Neural progenitor cell (in vitro differentiated cells): ENCODE data around the gene GAS6. TPM values are rescaled to one million over a fixed set of nuclear protein-coding genes. Genes with fewer than 3 reads are reported as not detected.

Experiments used
- DNase-seq: peaks from one replicate; pipeline ENCODE4 v3.0.0-alpha.2; 2016; ENCODE audit warnings: low spot score
- H2AFZ ChIP-seq: fragments of 200-600 bp; sonication (generic); replicated peaks from 2 replicates; pipeline ENCODE4 v1.6.1; 2016; ENCODE audit warnings: antibody characterized with exemption
- H3F3A ChIP-seq: fragments of 200-600 bp; sonication (generic); 2 replicates; pipeline ENCODE4 v1.6.1; 2016; ENCODE audit warnings: antibody characterized with exemption, low read depth
- H3K27ac ChIP-seq: fragments of 200-600 bp; sonication (generic); 2 replicates; pipeline ENCODE4 v1.5.1; 2016; ENCODE audit warnings: mild to moderate bottlenecking
- H3K27me3 ChIP-seq: fragments of 200-600 bp; sonication (generic); 2 replicates; pipeline ENCODE4 v1.6.1; 2016; ENCODE audit warnings: mild to moderate bottlenecking, moderate library complexity
- H3K36me3 ChIP-seq: fragments of 200-600 bp; sonication (generic); 2 replicates; pipeline ENCODE4 v1.5.1; 2016
- H3K4me1 ChIP-seq: fragments of 200-600 bp; sonication (generic); 2 replicates; pipeline ENCODE4 v1.6.1; 2016; ENCODE audit warnings: mixed run types
- H3K4me2 ChIP-seq: fragments of 200-600 bp; sonication (generic); 2 replicates; pipeline ENCODE4 v1.6.1; 2016
- H3K4me3 ChIP-seq: fragments of 200-600 bp; sonication (generic); 2 replicates; pipeline ENCODE4 v1.5.1; 2016
- H3K79me2 ChIP-seq: fragments of 200-600 bp; sonication (generic); 2 replicates; pipeline ENCODE4 v1.6.1; 2016; ENCODE audit warnings: low read depth
- H3K9ac ChIP-seq: fragments of 200-600 bp; sonication (generic); 2 replicates; pipeline ENCODE4 v1.6.1; 2016
- H3K9me3 ChIP-seq: fragments of 200-600 bp; sonication (generic); 2 replicates; pipeline ENCODE4 v1.5.1; 2016; ENCODE audit warnings: low read depth
- H4K20me1 ChIP-seq: fragments of 200-600 bp; sonication (generic); 2 replicates; pipeline ENCODE4 v1.6.1; 2016; ENCODE audit warnings: low read depth
- H3K27ac Mint-ChIP-seq: 3 replicates; pipeline ENCODE4 v1.8.0; 2021; ENCODE audit warnings: mixed read lengths
- H3K27me3 Mint-ChIP-seq: 2 replicates; pipeline ENCODE4 v1.8.0; 2022; ENCODE audit warnings: low read depth, mild to moderate bottlenecking, inconsistent platforms, moderate library complexity, mixed read lengths; ENCODE audit not compliant: insufficient read depth
- H3K36me3 Mint-ChIP-seq: 3 replicates; pipeline ENCODE4 v1.8.0; 2021; ENCODE audit warnings: mixed read lengths
- H3K4me1 Mint-ChIP-seq: 3 replicates; pipeline ENCODE4 v1.8.0; 2021; ENCODE audit warnings: mixed read lengths
- H3K4me3 Mint-ChIP-seq: 3 replicates; pipeline ENCODE4 v1.8.0; 2021; ENCODE audit warnings: mild to moderate bottlenecking, moderate library complexity, mixed read lengths
- H3K9me3 Mint-ChIP-seq: 3 replicates; pipeline ENCODE4 v1.8.0; 2020; ENCODE audit warnings: mixed read lengths
- EZH2 ChIP-seq: fragments of 200-600 bp; sonication (generic); IDR thresholded peaks from 2 replicates; pipeline ENCODE4 v1.6.1; 2017; ENCODE audit warnings: antibody characterized with exemption, mild to moderate bottlenecking, moderate library complexity
- EZH2phosphoT487 ChIP-seq: fragments of 200-600 bp; sonication (generic); IDR thresholded peaks from 2 replicates; pipeline ENCODE4 v1.6.1; 2017; ENCODE audit warnings: antibody characterized with exemption
- total RNA-seq: library from RNA; depleted of rRNA; stranded (reverse); fragments of >200 nt; gene quantifications from 2 replicates; pipeline ENCODE4 v1.2.3, GENCODE V29; 2015; ENCODE audit warnings: low replicate concordance
- TF ChIP-seq, protein P1 (sequence below): fragments of 200-600 bp; sonication (generic); IDR thresholded peaks from 2 replicates; pipeline ENCODE4 v1.5.1; 2017; ENCODE audit warnings: antibody characterized with exemption, mild to moderate bottlenecking

Gene GAS6
- total RNA-seq, 1 donor from 2014 or later: 12.8 TPM

DNA sequence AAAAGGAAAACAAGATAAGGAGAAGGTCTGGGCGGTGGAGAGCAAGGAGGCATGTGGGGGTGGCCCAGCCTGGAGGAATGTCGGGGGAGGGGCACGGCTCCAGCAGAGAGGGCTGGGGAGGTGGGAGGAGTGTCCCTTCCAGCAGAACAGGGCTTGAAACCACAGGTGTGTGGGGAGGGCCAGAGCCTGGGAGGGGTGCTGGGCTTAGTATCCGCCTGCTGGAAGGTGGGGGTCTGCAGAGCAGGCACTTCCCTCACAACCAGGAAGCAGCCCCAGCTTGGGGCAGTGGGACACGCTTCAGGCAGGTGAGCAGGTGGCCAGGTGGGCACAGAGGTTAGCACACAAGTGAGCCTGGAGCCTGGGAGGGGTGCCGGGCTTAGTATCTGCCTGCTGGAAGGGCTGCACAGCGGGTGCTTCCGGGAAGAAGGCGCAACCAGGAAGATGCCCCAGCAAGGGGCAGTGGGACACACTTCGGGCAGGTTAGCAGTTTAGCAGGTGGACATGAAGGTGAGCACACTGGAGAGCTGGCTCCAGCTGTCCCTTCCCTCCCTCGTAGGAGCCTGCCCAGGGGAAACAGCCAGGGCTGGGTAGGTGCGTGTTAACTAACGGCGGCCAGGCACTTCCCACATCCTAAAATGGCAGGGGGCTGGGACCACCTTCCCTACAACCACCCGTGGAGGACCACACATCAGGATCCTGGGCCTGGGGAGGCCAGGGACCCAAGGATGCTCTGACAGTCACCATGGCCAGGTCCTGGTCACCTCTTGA, 3.0 kb downstream of the GAS6 start:
- Mint-ChIP-seq H3K27me3 (peaks cover 39% of the 10 kb centered on the region), H3K27ac (peak overlapping the region; percentile 81), H3K4me1 (peaks cover 70% of the 10 kb centered on the region), H3K4me3 (peak overlapping the region; percentile 67), H3K36me3 (peaks cover 10% of the 10 kb centered on the region), H3K9me3 (peaks cover 9% of the 10 kb centered on the region)
- peaks cover 9% of the 10 kb centered on the region for H4K20me1 ChIP-seq
- no peak overlapping the region for H2AFZ ChIP-seq
- TF ChIP-seq, protein P1, sequence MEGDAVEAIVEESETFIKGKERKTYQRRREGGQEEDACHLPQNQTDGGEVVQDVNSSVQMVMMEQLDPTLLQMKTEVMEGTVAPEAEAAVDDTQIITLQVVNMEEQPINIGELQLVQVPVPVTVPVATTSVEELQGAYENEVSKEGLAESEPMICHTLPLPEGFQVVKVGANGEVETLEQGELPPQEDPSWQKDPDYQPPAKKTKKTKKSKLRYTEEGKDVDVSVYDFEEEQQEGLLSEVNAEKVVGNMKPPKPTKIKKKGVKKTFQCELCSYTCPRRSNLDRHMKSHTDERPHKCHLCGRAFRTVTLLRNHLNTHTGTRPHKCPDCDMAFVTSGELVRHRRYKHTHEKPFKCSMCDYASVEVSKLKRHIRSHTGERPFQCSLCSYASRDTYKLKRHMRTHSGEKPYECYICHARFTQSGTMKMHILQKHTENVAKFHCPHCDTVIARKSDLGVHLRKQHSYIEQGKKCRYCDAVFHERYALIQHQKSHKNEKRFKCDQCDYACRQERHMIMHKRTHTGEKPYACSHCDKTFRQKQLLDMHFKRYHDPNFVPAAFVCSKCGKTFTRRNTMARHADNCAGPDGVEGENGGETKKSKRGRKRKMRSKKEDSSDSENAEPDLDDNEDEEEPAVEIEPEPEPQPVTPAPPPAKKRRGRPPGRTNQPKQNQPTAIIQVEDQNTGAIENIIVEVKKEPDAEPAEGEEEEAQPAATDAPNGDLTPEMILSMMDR: no peak
- TF ChIP-seq EZH2 (no peak), EZH2phosphoT487 (no peak)
- peak; percentile 68 for DNase-seq
- H3K36me3 ChIP-seq: no peaks in the 10 kb centered on the region
- peak overlapping the region; percentile 79 for H3K27ac ChIP-seq
- peaks cover 77% of the 10 kb centered on the region for H3F3A ChIP-seq
- peak overlapping the region; percentile 62 for H3K4me2 ChIP-seq
- H3K9me3 ChIP-seq: no peaks in the 10 kb centered on the region
- peaks cover 62% of the 10 kb centered on the region for H3K4me1 ChIP-seq
- no peak overlapping the region for H3K4me3 ChIP-seq
- peaks cover 30% of the 10 kb centered on the region for H3K79me2 ChIP-seq
- peaks cover 35% of the 10 kb centered on the region for H3K27me3 ChIP-seq
- no peak overlapping the region for H3K9ac ChIP-seq

GRCh38 chr13:113860051-113860664, 3.7 kb downstream of the GAS6 start:
- Histone ChIP-seq H3K36me3 (no peaks in the 10 kb centered on the region), H3K4me3 (no peak overlapping the region), H3K27ac (peak overlapping the region; percentile 79), H4K20me1 (peaks cover 9% of the 10 kb centered on the region), H3K9me3 (no peaks in the 10 kb centered on the region), H3K79me2 (peaks cover 35% of the 10 kb centered on the region), H2AFZ (no peak overlapping the region), H3F3A (peaks cover 77% of the 10 kb centered on the region), H3K27me3 (peaks cover 28% of the 10 kb centered on the region), H3K4me1 (peaks cover 62% of the 10 kb centered on the region), H3K9ac (no peak overlapping the region), H3K4me2 (peak overlapping the region; percentile 62)
- H3K27me3 Mint-ChIP-seq: peaks cover 32% of the 10 kb centered on the region
- H3K36me3 Mint-ChIP-seq: peaks cover 8% of the 10 kb centered on the region
- peak overlapping the region; percentile 81 for H3K27ac Mint-ChIP-seq
- H3K4me3 Mint-ChIP-seq: peak overlapping the region; percentile 67
- H3K9me3 Mint-ChIP-seq: peaks cover 5% of the 10 kb centered on the region
- peaks cover 64% of the 10 kb centered on the region for H3K4me1 Mint-ChIP-seq
- TF ChIP-seq, protein P1: no peak
- TF ChIP-seq EZH2phosphoT487 (no peak), EZH2 (no peak)
- DNase-seq: no peak

DNA sequence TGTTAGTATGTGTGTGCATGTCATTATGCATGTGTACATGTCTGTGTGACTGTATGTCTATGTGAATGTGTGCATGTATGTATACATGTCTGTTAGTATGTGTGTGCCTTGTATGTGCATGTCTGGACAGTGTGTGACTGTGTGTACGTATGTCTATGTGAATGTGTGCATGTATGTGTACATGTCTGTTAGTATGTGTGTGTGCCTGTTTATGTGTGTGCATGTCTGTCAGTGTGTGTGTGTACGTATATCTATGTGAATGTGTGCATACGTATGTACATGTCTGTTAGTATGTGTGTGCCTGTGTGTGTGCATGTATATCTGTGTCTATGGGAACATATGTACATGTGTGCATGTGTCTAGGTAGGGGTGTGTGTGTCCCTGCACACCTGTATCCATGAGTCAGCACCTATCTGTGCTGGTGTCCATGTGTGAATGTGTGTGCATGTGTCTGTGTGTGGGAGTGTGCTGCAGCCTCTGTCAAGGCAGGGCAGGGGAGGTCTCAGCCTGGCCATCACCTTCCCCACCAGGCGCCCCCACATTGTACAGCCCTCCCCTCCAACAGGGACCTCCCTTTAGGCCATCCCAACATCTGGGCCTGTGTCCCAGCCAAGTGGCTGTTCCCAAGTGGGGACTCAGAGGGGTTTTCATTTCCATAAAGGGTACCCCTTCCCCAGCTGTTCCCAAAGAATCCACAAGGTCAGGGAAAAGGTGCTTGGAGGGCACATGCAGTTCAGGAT, 4.4 kb downstream of the GAS6 start:
- H3K36me3 ChIP-seq: no peaks in the 10 kb centered on the region
- Mint-ChIP-seq H3K9me3 (peaks cover 3% of the 10 kb centered on the region), H3K27me3 (peaks cover 27% of the 10 kb centered on the region), H3K4me1 (peaks cover 63% of the 10 kb centered on the region), H3K27ac (peak overlapping the region; percentile 81), H3K4me3 (peak overlapping the region; percentile 42), H3K36me3 (peaks cover 6% of the 10 kb centered on the region)
- peaks cover 9% of the 10 kb centered on the region for H4K20me1 ChIP-seq
- H3K27ac ChIP-seq: peak overlapping the region; percentile 79
- peaks cover 35% of the 10 kb centered on the region for H3K79me2 ChIP-seq
- no peak overlapping the region for H2AFZ ChIP-seq
- peak overlapping the region; percentile 62 for H3K4me2 ChIP-seq
- no peaks in the 10 kb centered on the region for H3K9me3 ChIP-seq
- TF ChIP-seq EZH2 (no peak), EZH2phosphoT487 (no peak)
- TF ChIP-seq, protein P1: no peak
- DNase-seq: no peak
- H3K4me3 ChIP-seq: no peak overlapping the region
- peaks cover 21% of the 10 kb centered on the region for H3K27me3 ChIP-seq
- H3K9ac ChIP-seq: no peak overlapping the region
- peaks cover 74% of the 10 kb centered on the region for H3F3A ChIP-seq
- H3K4me1 ChIP-seq: peaks cover 60% of the 10 kb centered on the region
